RWPE1 (cell line): Measurements from ENCODE around the gene ADPGK.

Experiments
- CTCF ChIA-PET: fragments of 350-600 bp; sonication (Branson Sonifier 250); formaldehyde crosslinking; extraction: SDS; loops from one replicate; lab custom pipeline; 2021; lab: Yijun Ruan, JAX
- POLR2A ChIA-PET: fragments of 400-600 bp; formaldehyde crosslinking; extraction: SDS; loops from one replicate; lab custom pipeline; 2020; ENCODE audit warnings: antibody characterized with exemption; ENCODE audit not compliant: low non-redundant PET; lab: Yijun Ruan, JAX
- DNase-seq: peaks from one replicate; pipeline ENCODE4 v3.0.0; 2012; ENCODE audit warnings: low spot score
- H3K27ac ChIP-seq: fragments of 450-650 bp; 2 replicates; pipeline ENCODE4 v1.5.1; 2017
- CTCF ChIP-seq: fragments of 450-650 bp; conservative IDR thresholded peaks from 2 replicates; pipeline ENCODE4 v1.5.1; 2017; ENCODE audit warnings: low read depth, mild to moderate bottlenecking

Gene ADPGK

GRCh38 chr15:72760590-72761260, 22.8 kb downstream of the ADPGK start:
- no peak overlapping the region for H3K27ac ChIP-seq
- POLR2A ChIA-PET = interaction anchor here (0.8 kb wide), 1 partner anchor 386 kb away, joined by 4 read pairs; no protein-coding TSS in a partner anchor
- TF ChIP-seq CTCF = no peak
- CTCF ChIA-PET = no interaction called here
- no peak for DNase-seq

- peak; percentile 16 for DNase-seq
- ChIA-PET POLR2A (no interaction called here), CTCF (no interaction called here)
- TF ChIP-seq CTCF = no peak
- no peak overlapping the region for H3K27ac ChIP-seq
Measured at GRCh38 chr15:72758182-72758581, 25.4 kb downstream of the ADPGK start.

GRCh38 chr15:72754096-72754495, 29.5 kb downstream of the ADPGK start:
- ChIA-PET CTCF (no interaction called here), POLR2A (no interaction called here)
- no peak for DNase-seq
- TF ChIP-seq CTCF = no peak
- no peak overlapping the region for H3K27ac ChIP-seq

- TF ChIP-seq CTCF = no peak
- no peak overlapping the region for H3K27ac ChIP-seq
Measured at GRCh38 chr15:72751751-72752455, 31.7 kb downstream of the ADPGK start.

GRCh38 chr15:72749700-72750099, 33.9 kb downstream of the ADPGK start:
- no peak for TF ChIP-seq CTCF
- H3K27ac ChIP-seq = no peak overlapping the region
- no peak for DNase-seq
- ChIA-PET POLR2A (no interaction called here), CTCF (interaction anchor here (0.6 to 1.1 kb wide), 2 partner anchors 28 to 435 kb away, joined by 3 read pairs; no protein-coding TSS in a partner anchor)

More at GRCh38 chr15:72751751-72752455, 31.7 kb downstream of the ADPGK start:
- no peak for DNase-seq
- ChIA-PET POLR2A (no interaction called here), CTCF (interaction anchor here (1.0 to 1.1 kb wide), 2 partner anchors 28 to 30 kb away, joined by 3 read pairs; no protein-coding TSS in a partner anchor)

- DNase-seq = no peak
- ChIA-PET CTCF (interaction anchor here (1.2 kb wide), 1 partner anchor 18 kb away, joined by 4 read pairs; no protein-coding TSS in a partner anchor), POLR2A (no interaction called here)
- TF ChIP-seq CTCF = no peak
- H3K27ac ChIP-seq = no peak overlapping the region
Measured at GRCh38 chr15:72740219-72740618, 43.3 kb downstream of the ADPGK start.
